ENCODE data around the gene POGK. TPM values are rescaled to one million over a fixed set of nuclear protein-coding genes. Genes with fewer than 3 reads are reported as not detected.

Gene POGK
- total RNA-seq, 1 donor: 28.8 TPM

GRCh38 chr1:166855558-166855957 is 16.3 kb downstream of the POGK start:
- DNase-seq (ENCODE audit: low read depth): no peak
- TF ChIP-seq, protein P1, sequence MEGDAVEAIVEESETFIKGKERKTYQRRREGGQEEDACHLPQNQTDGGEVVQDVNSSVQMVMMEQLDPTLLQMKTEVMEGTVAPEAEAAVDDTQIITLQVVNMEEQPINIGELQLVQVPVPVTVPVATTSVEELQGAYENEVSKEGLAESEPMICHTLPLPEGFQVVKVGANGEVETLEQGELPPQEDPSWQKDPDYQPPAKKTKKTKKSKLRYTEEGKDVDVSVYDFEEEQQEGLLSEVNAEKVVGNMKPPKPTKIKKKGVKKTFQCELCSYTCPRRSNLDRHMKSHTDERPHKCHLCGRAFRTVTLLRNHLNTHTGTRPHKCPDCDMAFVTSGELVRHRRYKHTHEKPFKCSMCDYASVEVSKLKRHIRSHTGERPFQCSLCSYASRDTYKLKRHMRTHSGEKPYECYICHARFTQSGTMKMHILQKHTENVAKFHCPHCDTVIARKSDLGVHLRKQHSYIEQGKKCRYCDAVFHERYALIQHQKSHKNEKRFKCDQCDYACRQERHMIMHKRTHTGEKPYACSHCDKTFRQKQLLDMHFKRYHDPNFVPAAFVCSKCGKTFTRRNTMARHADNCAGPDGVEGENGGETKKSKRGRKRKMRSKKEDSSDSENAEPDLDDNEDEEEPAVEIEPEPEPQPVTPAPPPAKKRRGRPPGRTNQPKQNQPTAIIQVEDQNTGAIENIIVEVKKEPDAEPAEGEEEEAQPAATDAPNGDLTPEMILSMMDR (IDR thresholded peaks at IDR 0.05; ENCODE audit: insufficient read depth, low read length): no peak
- H3K4me3 ChIP-seq (ENCODE audit: low read depth, low read length): no peak overlapping the region

DNA sequence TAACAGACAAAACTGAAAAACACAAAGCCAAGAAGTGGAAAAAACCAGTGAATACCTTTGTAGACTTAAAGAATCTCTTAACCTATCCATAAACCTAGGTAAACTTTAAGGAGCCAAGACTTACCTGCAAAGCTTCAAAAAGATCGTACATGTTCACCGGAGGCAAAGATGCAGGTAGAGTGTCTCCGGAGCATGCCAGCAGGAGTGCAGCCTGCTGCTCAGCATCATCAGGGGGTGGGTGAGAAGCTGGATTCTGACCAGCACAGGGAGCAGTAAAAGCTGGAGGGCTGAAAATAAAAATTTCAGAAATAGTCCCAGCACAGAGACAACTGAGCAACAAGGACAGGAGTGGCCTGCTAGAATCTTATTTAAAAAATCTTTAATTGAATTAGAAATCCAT is 18.7 kb downstream of the POGK start:
- TF ChIP-seq, protein P1 (IDR thresholded peaks at IDR 0.05; ENCODE audit: insufficient read depth, low read length): no peak
- no peak overlapping the region for H3K4me3 ChIP-seq (ENCODE audit: low read depth, low read length)
- DNase-seq (ENCODE audit: low read depth): no peak

DNA sequence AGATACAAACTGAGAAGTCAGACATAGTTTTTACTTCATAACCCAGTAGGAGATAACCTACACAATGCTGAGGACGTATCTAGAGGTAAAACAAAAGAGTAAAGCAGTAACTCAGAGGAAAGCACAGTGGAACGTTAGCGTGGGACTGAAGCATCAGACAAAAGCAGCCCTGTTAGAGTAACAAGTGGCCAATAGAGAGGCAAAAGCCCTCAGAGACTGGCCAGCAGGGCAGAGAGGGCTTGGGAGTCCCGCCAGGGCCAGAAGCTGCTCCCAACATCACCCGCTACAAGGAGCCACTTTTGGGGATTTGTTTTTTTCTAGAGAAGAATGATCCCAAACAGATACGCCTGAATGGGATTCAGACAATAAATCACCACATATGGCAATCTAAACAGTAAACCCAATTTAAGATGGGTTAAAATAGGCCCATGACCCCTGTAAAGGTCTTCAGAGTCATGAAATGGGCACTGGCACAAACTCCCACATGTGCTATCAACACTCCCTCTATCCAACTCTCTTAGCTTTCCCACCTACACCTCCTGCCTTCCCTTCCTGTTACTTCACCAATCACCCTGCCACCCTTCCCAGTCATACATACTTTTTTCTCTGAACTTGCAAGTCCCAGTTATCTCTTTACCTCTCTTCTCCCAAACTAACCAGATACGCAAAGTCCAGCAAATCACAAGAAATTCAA is 19.6 kb downstream of the POGK start:
- H3K4me3 ChIP-seq (ENCODE audit: low read depth, low read length): no peak overlapping the region
- TF ChIP-seq, protein P1 (IDR thresholded peaks at IDR 0.05; ENCODE audit: insufficient read depth, low read length): no peak
- no peak for DNase-seq (ENCODE audit: low read depth)

DNA sequence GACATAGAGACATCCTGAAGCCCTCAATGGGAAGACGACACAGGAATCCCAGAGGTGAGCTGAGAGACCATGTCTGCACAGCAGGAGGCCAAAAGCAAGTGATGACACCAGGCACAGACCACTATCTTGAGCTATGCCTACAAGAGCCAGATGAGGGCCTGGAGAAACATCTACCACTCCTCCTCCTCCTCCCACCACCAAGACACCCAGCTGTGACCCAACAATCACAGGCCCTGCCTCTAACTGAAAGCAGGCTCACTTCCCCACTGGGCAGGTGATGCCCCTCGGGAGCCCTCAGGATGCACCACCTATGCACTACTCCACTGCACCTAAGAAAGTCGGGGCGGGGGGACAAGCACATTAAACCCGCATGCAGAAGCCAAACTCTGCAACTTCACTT is 20.3 kb downstream of the POGK start:
- DNase-seq (ENCODE audit: low read depth): no peak
- no peak overlapping the region for H3K4me3 ChIP-seq (ENCODE audit: low read depth, low read length)
- TF ChIP-seq, protein P1 (IDR thresholded peaks at IDR 0.05; ENCODE audit: insufficient read depth, low read length): no peak

- TF ChIP-seq, protein P1 (IDR thresholded peaks at IDR 0.05; ENCODE audit: insufficient read depth, low read length): no peak
- peak; percentile 71 for DNase-seq (ENCODE audit: low read depth)
- no peak overlapping the region for H3K4me3 ChIP-seq (ENCODE audit: low read depth, low read length)
Observed at GRCh38 chr1:166865926-166866325, 26.7 kb downstream of the POGK start.

DNA sequence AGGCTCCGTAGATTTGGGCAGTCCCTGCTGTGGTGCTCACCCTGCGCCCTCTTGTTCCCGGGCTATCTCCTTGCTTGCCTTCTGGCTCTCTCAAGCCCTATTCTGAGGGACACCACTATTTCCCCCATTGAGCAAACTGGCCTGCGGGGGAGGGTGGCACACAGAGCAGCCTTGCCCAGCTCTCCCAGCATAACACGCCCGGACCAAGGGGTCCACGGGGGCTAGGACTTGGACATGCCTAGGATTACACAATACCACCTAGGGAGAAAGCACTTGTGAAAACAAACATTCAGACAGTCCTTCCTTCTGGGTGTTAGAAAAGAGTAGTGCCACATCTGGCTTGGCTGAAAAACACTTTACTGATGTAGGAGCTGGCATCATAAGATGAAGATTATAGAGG is 29.4 kb downstream of the POGK start:
- H3K4me3 ChIP-seq (ENCODE audit: low read depth, low read length): no peak overlapping the region
- TF ChIP-seq, protein P1 (IDR thresholded peaks at IDR 0.05; ENCODE audit: insufficient read depth, low read length): no peak
- DNase-seq (ENCODE audit: low read depth): no peak
